Measurements from ENCODE around the gene MEIOC.

MEIOC gene

DNA sequence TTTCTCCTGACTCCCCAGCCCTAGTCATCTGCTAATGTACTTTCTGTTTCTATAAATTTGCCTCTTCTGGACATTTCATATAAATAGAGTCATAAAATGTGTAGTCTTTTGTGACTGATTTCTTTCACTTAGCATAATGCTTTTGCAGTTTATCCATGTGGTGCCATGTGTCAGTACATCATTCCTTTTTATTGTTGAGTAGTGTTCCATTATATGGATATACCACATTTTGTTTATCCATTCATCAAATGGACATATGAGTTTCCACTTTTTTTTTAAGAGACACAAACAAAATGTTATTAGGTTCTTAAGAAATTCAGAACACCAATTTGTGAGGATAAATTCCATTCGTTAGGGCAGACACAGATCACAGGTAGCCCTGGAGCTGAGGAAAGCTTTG lies 63.2 kb downstream of the MEIOC start:
- no peak for DNase-seq

DNA sequence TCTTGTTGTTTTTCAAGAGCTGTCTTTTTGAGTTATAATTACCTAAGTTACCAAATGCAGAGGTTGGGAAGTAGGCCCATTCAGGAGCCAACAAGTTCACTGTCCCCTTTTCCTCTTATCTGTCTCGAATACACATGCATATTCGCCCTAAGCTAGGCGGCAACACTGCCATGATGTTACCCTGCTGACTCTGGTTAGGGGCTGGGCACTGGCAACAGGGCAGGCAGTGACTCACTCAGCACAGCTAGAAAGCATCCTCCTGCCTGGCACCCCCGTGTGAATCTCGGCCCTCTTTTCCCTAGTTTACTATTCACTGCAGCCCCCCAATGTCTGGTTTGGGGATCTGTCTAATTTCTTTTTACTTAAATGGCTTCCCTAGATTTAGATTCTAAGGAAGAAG lies 66.0 kb downstream of the MEIOC start:
- no peak for DNase-seq
